GM11168 (cell line): Measurements from ENCODE around the gene OTUD3.
"Not testable (repeated sequence)": the region's sequence is repeated elsewhere in the genome, so short reads cannot be mapped to it uniquely, and the experiment has no call there.

Source experiments
- in situ Hi-C: fragments of 300-500 bp; cut with MboI; formaldehyde crosslinking; loops from one replicate; pipeline ENCODE4 v1.12.0; 2022; ENCODE audit warnings: low sequenced_read_pairs; ENCODE audit not compliant: unreplicated experiment

The OTUD3 gene

GRCh38 chr1:19866758-19867157 lies 15.4 kb upstream of the OTUD3 start:
- in situ Hi-C loops: no loop called here

- in situ Hi-C loops: not testable (repeated sequence)
Measured at GRCh38 chr1:19868575-19868974, 13.6 kb upstream of the OTUD3 start.

- in situ Hi-C loops: not testable (repeated sequence)
Measured at GRCh38 chr1:19869453-19869852, 12.7 kb upstream of the OTUD3 start.

- in situ Hi-C loops: no loop called here
Measured at GRCh38 chr1:19869929-19870328, 12.3 kb upstream of the OTUD3 start.

GRCh38 chr1:19872190-19872589 lies 10.0 kb upstream of the OTUD3 start:
- in situ Hi-C loops: no loop called here

GRCh38 chr1:19877181-19877750 lies 4.9 kb upstream of the OTUD3 start:
- in situ Hi-C loops: no loop called here

GRCh38 chr1:19877821-19878636 lies 4.2 kb upstream of the OTUD3 start:
- in situ Hi-C loops: no loop called here

- in situ Hi-C loops: no loop called here
Measured at GRCh38 chr1:19878637-19878985, 3.6 kb upstream of the OTUD3 start.

GRCh38 chr1:19879227-19879626 lies 3.0 kb upstream of the OTUD3 start:
- in situ Hi-C loops: no loop called here

- in situ Hi-C loops: no loop called here
Measured at GRCh38 chr1:19879661-19880060, 2.5 kb upstream of the OTUD3 start.

GRCh38 chr1:19880841-19881240 lies 1.4 kb upstream of the OTUD3 start:
- in situ Hi-C loops: not testable (repeated sequence)

GRCh38 chr1:19884312-19884711 lies 2.1 kb downstream of the OTUD3 start:
- in situ Hi-C loops: no loop called here

- in situ Hi-C loops: no loop called here
Measured at GRCh38 chr1:19885821-19886220, 3.6 kb downstream of the OTUD3 start.

- in situ Hi-C loops: no loop called here
Measured at GRCh38 chr1:19888112-19888511, 5.9 kb downstream of the OTUD3 start.

- in situ Hi-C loops: no loop called here
Measured at GRCh38 chr1:19889656-19890055, 7.5 kb downstream of the OTUD3 start.

GRCh38 chr1:19892129-19892528 lies 9.9 kb downstream of the OTUD3 start:
- in situ Hi-C loops: no loop called here

- in situ Hi-C loops: no loop called here
Measured at GRCh38 chr1:19892628-19893168, 10.5 kb downstream of the OTUD3 start.

GRCh38 chr1:19893687-19894086 lies 11.5 kb downstream of the OTUD3 start:
- in situ Hi-C loops: no loop called here

GRCh38 chr1:19894218-19894617 lies 12.0 kb downstream of the OTUD3 start:
- in situ Hi-C loops: no loop called here

- in situ Hi-C loops: loop anchor here (25.0 kb wide), 1 partner anchor 586 kb away; the partner anchor contains the start of gene CAMK2N1
Measured at GRCh38 chr1:19901653-19902052, 19.5 kb downstream of the OTUD3 start.

GRCh38 chr1:19903621-19904020 lies 21.4 kb downstream of the OTUD3 start:
- in situ Hi-C loops: loop anchor here (25.0 kb wide), 1 partner anchor 584 kb away; the partner anchor contains the start of gene CAMK2N1
